ENCODE data around the gene TMEM191B. TPM values are rescaled to one million over a fixed set of nuclear protein-coding genes. Genes with fewer than 3 reads are reported as not detected.
"Not testable (repeated sequence)": the region's sequence is repeated elsewhere in the genome, so short reads cannot be mapped to it uniquely, and the experiment has no call there.

The TMEM191B gene
- total RNA-seq (10 to 100 TPM in 1 of 7 donors, 1 to 10 TPM in 2, under 1 TPM in 1, not detected in 3; 0.53 to 11.6 (median 1.8) TPM), polyA plus RNA-seq (under 1 TPM in 1 of 2 donors, not detected in 1; 0.70 TPM)
- long read RNA-seq, donor 1: 0 reads
- long read RNA-seq, donor 2: 0 reads
- long read RNA-seq, donor 3: 0 reads

GRCh38 chr22:18527752-18528596 lies at the start of gene TMEM191B:
Gene TMEM191B, plus strand, starts transcription at chr22:18527802. Its CDS starts 179 bp downstream, at chr22:18527981.
- H3K36me3 ChIP-seq; H3K27ac ChIP-seq; H3K4me3 ChIP-seq; H3K27me3 ChIP-seq; intact Hi-C loops (cut with DNase I); H3K9me3 ChIP-seq; H3K4me1 ChIP-seq (ENCODE audit: insufficient read depth): not testable (repeated sequence)
- peak in 1 of 5 donors; percentile 16 for DNase-seq
- no CpG with 5 or more reads among the region's 65 CpGs for WGBS, 3 donors

GRCh38 chr22:18496227-18496626 lies 31.4 kb upstream of the TMEM191B start:
- H3K36me3 ChIP-seq; H3K27me3 ChIP-seq; intact Hi-C loops (cut with DNase I); H3K4me1 ChIP-seq (ENCODE audit: insufficient read depth); H3K27ac ChIP-seq; H3K9me3 ChIP-seq; H3K4me3 ChIP-seq; DNase-seq: not testable (repeated sequence)
- no CpG with 5 or more reads among the region's 3 CpGs for WGBS, 3 donors

GRCh38 chr22:18511327-18511726 lies 16.3 kb upstream of the TMEM191B start:
- intact Hi-C loops (cut with DNase I); H3K27ac ChIP-seq; H3K9me3 ChIP-seq; DNase-seq; H3K4me1 ChIP-seq (ENCODE audit: insufficient read depth); H3K4me3 ChIP-seq; H3K27me3 ChIP-seq; H3K36me3 ChIP-seq: not testable (repeated sequence)
- WGBS, 3 donors: 69% methylated on average over 6 of the region's 6 CpGs; no CpG with 5 or more reads in 1 of the 3 donors

GRCh38 chr22:18512378-18512777 lies 15.2 kb upstream of the TMEM191B start:
- H3K4me3 ChIP-seq; H3K4me1 ChIP-seq (ENCODE audit: insufficient read depth); H3K9me3 ChIP-seq; H3K27ac ChIP-seq; H3K27me3 ChIP-seq; intact Hi-C loops (cut with DNase I); H3K36me3 ChIP-seq; DNase-seq: not testable (repeated sequence)
- 0 to 35% (median 15%) methylated on average over 2 to 6 of the region's 10 CpGs for WGBS, 3 donors

GRCh38 chr22:18513454-18513853 lies 14.1 kb upstream of the TMEM191B start:
- H3K27me3 ChIP-seq; H3K27ac ChIP-seq; intact Hi-C loops (cut with DNase I); H3K36me3 ChIP-seq; DNase-seq; H3K4me1 ChIP-seq (ENCODE audit: insufficient read depth); H3K9me3 ChIP-seq; H3K4me3 ChIP-seq: not testable (repeated sequence)
- WGBS, 3 donors: 24% methylated on average over 5 of the region's 10 CpGs; no CpG with 5 or more reads in 2 of the 3 donors

GRCh38 chr22:18518061-18518460 lies 9.5 kb upstream of the TMEM191B start, which contains the start of gene GGTLC3:
Gene GGTLC3, minus strand, starts transcription at chr22:18518161. Its CDS starts 264 bp downstream, at chr22:18517897.
- H3K9me3 ChIP-seq; H3K36me3 ChIP-seq; H3K27ac ChIP-seq; DNase-seq; H3K4me1 ChIP-seq (ENCODE audit: insufficient read depth); intact Hi-C loops (cut with DNase I); H3K4me3 ChIP-seq; H3K27me3 ChIP-seq: not testable (repeated sequence)
- no CpG with 5 or more reads among the region's 5 CpGs for WGBS, 3 donors

- H3K4me1 ChIP-seq (ENCODE audit: insufficient read depth); H3K27me3 ChIP-seq; H3K27ac ChIP-seq; intact Hi-C loops (cut with DNase I); DNase-seq; H3K4me3 ChIP-seq; H3K36me3 ChIP-seq; H3K9me3 ChIP-seq: not testable (repeated sequence)
- no CpG with 5 or more reads among the region's 6 CpGs for WGBS, 3 donors
These were observed 4.8 kb upstream of the TMEM191B start for GRCh38 chr22:18522762-18523161.

GRCh38 chr22:18523328-18523727 lies 4.3 kb upstream of the TMEM191B start:
- H3K9me3 ChIP-seq; H3K27ac ChIP-seq; intact Hi-C loops (cut with DNase I); H3K36me3 ChIP-seq; DNase-seq; H3K27me3 ChIP-seq; H3K4me3 ChIP-seq; H3K4me1 ChIP-seq (ENCODE audit: insufficient read depth): not testable (repeated sequence)
- no CpG with 5 or more reads among the region's 4 CpGs for WGBS, 3 donors

- H3K36me3 ChIP-seq; H3K4me1 ChIP-seq (ENCODE audit: insufficient read depth); H3K4me3 ChIP-seq; intact Hi-C loops (cut with DNase I); H3K9me3 ChIP-seq; H3K27me3 ChIP-seq; H3K27ac ChIP-seq: not testable (repeated sequence)
- DNase-seq: peak; percentile 73 to 97 (median 86)
- 0% methylated on average over 24 of the region's 66 CpGs; no CpG with 5 or more reads in 2 of the 3 donors for WGBS, 3 donors
These were observed 1.2 kb downstream of the TMEM191B start for GRCh38 chr22:18528597-18529415.

GRCh38 chr22:18529416-18530145 lies 2.0 kb downstream of the TMEM191B start:
- H3K27me3 ChIP-seq; intact Hi-C loops (cut with DNase I); H3K4me1 ChIP-seq (ENCODE audit: insufficient read depth); H3K9me3 ChIP-seq; H3K27ac ChIP-seq; H3K4me3 ChIP-seq; H3K36me3 ChIP-seq: not testable (repeated sequence)
- peak in 1 of 5 donors; percentile 31 for DNase-seq
- WGBS, 3 donors: no CpG with 5 or more reads among the region's 57 CpGs

- H3K4me3 ChIP-seq; H3K27ac ChIP-seq; intact Hi-C loops (cut with DNase I); H3K4me1 ChIP-seq (ENCODE audit: insufficient read depth); DNase-seq; H3K36me3 ChIP-seq; H3K9me3 ChIP-seq; H3K27me3 ChIP-seq: not testable (repeated sequence)
- WGBS, 3 donors: no CpG with 5 or more reads among the region's 11 CpGs
These were observed 6.0 kb downstream of the TMEM191B start for GRCh38 chr22:18533633-18534032.

Data from ovary (tissue), 10 donors.